ENCODE data around the gene AK9.
"Not testable (repeated sequence)": the region's sequence is repeated elsewhere in the genome, so short reads cannot be mapped to it uniquely, and the experiment has no call there.

The AK9 gene

GRCh38 chr6:109612268-109612667, 78.7 kb downstream of the AK9 start:
- no peak for DNase-seq

DNA sequence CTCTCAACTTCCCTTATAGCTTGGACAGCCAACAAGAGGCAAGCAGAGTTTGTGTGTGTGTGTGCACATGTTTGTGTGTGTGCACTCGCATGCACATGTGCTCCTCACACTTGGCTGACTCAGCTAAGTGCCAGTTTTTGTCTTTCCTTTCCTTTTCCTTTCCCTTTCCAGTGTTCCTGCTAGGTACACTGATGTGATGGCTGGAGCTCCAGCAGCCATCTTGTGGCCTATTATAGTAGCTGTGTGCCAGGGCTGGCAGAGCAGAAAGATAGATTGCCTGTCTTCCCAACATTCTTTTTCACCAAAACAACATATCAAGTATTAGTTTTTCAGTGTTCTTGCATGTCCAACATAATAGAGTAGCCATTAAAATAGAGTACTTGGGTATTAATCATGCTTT, 79.5 kb downstream of the AK9 start:
- no peak for DNase-seq

DNA sequence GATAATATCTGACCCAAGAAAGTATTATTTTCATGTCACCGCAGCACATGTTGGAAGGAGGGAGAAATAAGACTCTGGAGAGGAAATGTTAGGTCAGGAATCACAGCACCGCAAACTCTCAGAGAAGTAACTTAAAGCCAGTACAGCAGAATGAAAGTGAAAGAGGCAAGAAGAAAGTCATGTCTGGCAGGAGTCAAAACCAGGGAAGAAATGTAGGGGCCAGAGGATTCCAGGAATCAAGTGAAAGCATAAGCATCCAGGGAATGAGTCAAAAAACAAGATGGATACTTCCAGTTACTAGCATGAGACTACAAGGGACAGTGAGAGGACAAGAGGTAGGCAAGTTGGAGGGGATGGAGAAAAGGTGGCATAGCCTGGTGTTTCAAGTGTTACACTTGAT, 80.4 kb downstream of the AK9 start:
- DNase-seq = no peak

GRCh38 chr6:109609737-109610136, 81.3 kb downstream of the AK9 start:
- DNase-seq = no peak

DNA sequence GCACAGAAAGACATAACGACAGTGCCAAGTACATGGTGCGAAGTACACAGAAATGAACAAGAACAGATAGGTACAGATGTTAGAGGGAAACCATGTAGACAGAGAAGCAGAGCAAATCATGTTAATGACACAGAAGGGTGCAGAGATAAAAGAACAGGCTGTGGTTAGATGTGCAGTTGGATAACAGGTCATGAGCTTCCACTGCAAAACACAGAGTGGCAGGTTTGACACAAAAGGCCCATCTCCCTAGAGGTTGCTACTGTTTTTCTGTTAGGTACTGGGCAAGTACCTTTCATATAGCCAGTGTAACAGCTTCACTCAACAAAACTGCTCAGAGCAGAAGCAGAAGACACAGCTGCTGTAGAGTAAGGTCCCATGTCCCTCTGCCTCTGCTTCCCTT, 84.6 kb downstream of the AK9 start:
- DNase-seq = no peak

DNA sequence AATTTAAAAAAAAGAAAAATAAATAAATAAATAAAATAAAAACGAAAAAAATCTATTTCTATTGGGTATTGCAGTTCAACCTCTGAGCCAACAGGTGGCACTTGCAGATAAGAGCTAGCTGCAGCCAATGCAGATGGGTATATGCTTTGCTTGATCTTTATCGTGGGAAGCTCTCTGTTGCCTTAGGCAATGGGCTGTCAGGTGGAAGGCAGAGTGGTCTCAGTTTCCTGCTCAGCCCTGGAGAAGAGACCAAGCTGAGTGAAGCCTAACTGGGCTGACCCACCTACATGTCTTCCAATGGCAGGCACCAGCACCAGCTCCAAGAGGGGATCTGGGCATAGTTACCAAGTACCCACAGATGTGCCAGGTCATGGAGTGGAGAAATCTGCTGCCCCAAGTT, 95.0 kb downstream of the AK9 start:
- peak; percentile 0 to 3 for DNase-seq

DNA sequence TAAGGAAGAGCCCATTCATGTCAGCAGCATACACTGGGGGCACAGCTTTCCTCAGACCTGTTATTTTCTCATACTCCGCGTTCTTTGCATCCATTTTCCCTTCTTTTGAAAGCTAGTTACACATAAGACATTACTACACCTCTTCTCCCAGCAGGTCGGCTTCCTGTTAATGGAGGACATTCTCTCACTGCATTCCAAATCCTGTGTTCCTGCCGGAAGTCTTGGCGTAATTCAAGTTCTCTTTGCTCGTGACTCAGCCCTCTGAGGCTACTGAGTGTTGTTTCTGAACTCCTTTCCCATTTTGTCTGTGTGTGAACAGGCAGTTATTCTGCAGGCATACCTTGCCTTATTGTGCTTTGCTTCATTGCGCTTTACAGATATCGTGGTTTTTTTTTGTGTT, 110.5 kb downstream of the AK9 start:
- no peak for DNase-seq

- DNase-seq = no peak
Measured at GRCh38 chr6:109579361-109579760, 111.6 kb downstream of the AK9 start.

DNA sequence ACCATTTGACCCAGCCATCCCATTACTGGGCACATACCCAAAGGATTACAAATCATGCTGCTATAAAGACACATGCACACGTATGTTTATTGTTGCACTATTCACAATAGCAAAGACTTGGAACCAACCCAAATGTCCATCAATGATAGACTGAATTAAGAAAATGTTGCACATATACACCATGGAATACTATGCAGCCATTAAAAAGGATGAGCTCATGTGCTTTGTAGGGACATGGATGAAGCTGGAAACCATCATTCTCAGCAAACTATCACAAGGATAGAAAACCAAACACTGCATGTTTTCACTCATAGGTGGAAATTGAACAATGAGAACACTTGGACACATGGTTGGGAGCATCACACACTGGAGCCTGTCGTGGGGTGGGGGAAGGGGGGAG, 121.1 kb downstream of the AK9 start:
- DNase-seq = not testable (repeated sequence)

DNA sequence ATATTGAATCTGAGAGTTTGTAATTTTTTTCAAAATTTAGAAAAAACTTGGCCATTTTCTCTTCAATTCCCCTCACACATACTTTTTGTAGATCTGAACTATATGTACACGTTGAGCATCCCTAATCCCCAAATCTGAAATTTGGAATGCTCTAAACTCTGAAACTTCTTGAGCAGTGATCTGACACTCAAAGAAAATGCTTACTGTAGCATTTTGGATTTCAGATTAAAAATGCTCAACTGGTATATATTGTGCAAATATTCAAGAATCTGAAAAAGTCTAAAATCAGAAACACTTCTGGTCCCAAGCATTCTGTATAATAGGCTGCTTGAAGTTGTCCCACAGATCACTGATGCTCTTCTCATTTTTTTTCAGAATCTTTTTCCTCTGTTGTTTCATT, 129.2 kb downstream of the AK9 start:
- DNase-seq = no peak

GRCh38 chr6:109531446-109531845, 159.6 kb downstream of the AK9 start:
- DNase-seq = no peak

- no peak for DNase-seq
Measured at GRCh38 chr6:109527989-109528388, 163.0 kb downstream of the AK9 start.

DNA sequence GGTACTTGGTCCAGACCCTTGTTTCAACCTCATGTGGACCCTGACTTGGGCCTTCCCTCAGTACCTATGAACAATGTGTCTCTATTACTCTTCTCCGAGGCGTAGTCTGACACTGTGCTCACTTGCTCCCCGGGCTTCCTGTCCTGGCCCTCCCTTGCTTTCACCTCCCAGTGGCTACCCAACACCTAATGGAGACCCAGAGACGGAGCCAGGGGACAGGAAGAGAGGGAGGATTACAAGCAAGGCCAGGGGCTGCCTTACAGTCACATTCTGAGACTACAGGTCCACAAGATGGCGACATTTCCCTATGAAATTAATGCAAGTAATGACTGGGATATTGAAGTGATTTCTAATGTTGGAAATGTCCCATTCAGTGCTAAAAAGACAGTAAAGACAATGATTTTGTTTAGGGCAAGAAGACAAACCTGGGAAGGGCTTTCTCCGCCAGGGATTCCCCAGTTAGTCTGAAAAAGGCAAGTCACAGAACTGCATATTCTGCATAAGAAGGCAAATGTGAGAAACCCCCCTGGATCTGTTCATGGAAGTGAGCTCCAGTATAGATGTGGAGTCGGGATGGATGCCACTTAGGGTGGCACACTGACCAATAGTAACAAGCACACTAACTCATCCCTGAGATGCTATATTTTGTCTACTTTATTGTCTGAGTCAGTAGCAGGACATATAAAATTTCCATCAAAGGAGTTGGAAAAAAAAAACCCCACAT, 163.9 kb downstream of the AK9 start:
- peak; percentile 34 to 51 for DNase-seq

GRCh38 chr6:109524129-109524528, 166.9 kb downstream of the AK9 start:
- DNase-seq = no peak

DNA sequence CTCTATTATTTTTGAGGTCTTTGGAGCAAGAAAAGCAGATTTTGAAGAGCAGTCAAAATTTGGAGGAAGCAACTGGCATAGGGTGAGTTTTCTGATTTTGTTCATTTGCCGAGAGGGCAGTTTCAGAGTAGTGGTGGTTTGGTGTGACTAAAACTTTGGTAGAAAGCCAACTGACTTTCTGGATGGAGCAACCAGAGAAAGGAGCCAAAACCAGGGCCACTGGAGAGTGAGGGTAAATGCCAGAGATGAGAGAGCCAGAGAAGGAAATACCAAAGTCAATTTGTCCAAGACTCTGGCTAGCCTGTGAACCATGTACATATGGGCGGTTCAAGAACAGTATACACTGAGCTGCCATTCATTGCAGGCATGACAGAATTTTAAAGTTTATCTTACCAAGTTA, 167.5 kb downstream of the AK9 start:
- no peak for DNase-seq

GRCh38 chr6:109521080-109521479, 169.9 kb downstream of the AK9 start:
- no peak for DNase-seq

GRCh38 chr6:109519647-109520046, 171.4 kb downstream of the AK9 start:
- DNase-seq = not testable (repeated sequence)

DNA sequence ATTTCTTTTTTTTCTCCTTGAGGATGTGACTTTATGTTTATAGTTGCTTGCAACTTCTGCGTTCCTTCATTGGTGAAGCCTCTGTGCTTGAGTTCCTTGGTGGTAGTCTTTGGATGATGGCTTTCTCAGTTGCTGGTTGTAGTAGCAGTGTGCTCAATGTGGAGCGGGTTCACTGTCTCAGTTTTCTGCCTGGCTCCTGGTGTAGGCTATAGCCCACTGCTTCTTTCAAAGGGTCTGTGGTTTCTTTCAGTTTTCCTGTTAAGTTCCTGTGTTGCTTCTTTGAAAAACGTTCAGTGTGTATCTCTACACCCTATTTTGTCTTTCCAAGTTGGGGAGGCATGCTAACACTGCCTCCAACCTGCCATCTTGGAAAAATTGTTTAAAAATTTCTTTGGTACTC, 174.1 kb downstream of the AK9 start:
- no peak for DNase-seq

GRCh38 chr6:109515781-109516409, 175.1 kb downstream of the AK9 start:
- no peak for DNase-seq

DNA sequence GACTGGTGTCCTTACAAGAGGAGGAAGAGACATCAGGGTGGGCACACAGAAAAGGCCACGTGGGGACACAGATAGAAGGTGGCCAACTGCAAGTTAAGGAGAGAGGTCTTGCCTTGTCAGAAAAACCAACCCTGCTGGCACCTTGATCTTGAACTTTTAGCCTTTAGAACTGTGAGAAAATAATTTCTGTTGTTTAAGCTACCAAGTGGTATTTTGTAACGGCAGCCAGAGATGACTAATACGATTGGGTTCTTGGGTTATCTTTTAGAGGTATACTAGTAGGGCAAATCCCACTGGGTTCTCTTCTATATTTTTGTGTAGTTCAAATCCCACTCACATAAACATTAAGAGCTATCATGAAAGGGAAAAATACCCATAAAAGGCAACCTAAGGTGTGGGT, 176.1 kb downstream of the AK9 start:
- DNase-seq = no peak

GRCh38 chr6:109513571-109514071, 177.4 kb downstream of the AK9 start:
- DNase-seq = no peak

DNA sequence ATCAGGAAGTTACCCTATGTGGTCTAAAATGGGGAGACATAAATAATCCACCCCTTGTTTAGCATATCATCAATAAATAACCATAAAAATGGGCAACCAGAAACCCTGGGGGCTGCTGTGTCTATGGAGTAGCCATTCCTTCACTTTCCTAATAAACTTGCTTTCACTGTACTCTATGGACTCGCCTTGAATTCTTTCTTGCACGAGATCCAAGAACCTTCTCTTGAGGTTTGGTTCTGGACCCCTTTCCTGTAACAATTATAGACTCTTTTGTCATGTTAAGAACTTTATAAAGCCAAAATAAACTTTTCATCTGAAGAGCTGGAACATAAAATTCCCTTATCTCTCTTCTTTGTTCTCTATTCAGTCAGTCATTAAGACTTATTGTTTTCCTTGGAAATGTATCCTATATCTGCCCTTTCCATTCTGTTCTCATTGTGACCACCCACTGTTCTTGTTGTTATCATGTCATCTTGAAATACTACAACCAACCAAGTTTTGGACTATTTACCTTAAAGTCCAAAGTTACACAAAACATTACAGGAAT, 178.7 kb downstream of the AK9 start:
- DNase-seq = no peak

GRCh38 chr6:109511832-109512231, 179.2 kb downstream of the AK9 start:
- DNase-seq = no peak

GRCh38 chr6:109510358-109510757, 180.6 kb downstream of the AK9 start:
- no peak for DNase-seq

Data from activated CD4-positive, alpha-beta T cell treated with anti-CD3 and anti-CD28 coated beads, Interleukin-2, amount 50 U/mL, for 48 hours (primary cell).